ENCODE measurements around the gene SLC1A3. TPM values are rescaled to one million over a fixed set of nuclear protein-coding genes. Genes with fewer than 3 reads are reported as not detected.
A peak's percentile ranks its signal among the peaks of the same experiment; 100 is the strongest.
"Not testable (repeated sequence)": the region's sequence is repeated elsewhere in the genome, so short reads cannot be mapped to it uniquely, and the experiment has no call there.

SLC1A3 gene
- total and polyA plus RNA-seq, 2 experiments from 2014 or later: 9.1 to 18.1 TPM

DNA sequence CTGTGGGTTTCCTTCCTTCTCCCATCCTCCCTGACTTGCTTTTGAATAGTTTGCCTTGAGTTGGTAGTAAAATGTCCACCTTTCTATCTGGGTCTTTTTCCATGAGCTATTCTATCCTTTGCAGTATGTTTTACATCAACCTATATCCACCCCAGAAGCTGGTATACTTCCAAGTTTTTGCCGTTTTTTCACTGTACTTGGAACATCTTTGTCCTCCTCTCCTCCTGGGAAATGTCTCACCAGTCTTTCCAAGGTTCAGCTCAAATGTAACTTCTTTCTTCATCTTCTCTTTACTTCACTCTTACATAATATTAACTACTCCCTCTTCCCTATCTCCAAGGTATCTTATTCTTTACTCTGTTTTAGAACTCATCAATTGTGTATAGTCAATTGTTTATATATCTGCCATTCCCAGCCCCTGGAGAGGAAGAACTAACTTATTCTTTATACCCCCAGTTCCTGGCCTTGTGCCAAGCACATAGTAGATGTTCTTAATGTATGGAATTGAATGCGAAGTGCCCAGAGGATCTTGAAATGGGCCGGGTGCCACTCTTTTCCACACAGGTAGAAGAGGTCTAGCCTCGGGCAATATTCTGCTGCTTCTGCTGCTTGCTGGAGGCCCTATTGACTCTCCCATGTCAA, 34.9 kb upstream of the SLC1A3 start:
- Histone ChIP-seq H3K27me3 (no peaks in the 10 kb centered on the region), H3K4me3 (no peak overlapping the region), H3K9me3 (ENCODE audit: low read depth) (no peaks in the 10 kb centered on the region), H3K27ac (no peak overlapping the region), H3K4me1 (ENCODE audit: low read depth) (no peaks in the 10 kb centered on the region), H3K36me3 (no peaks in the 10 kb centered on the region)
- TF ChIP-seq, protein P1, sequence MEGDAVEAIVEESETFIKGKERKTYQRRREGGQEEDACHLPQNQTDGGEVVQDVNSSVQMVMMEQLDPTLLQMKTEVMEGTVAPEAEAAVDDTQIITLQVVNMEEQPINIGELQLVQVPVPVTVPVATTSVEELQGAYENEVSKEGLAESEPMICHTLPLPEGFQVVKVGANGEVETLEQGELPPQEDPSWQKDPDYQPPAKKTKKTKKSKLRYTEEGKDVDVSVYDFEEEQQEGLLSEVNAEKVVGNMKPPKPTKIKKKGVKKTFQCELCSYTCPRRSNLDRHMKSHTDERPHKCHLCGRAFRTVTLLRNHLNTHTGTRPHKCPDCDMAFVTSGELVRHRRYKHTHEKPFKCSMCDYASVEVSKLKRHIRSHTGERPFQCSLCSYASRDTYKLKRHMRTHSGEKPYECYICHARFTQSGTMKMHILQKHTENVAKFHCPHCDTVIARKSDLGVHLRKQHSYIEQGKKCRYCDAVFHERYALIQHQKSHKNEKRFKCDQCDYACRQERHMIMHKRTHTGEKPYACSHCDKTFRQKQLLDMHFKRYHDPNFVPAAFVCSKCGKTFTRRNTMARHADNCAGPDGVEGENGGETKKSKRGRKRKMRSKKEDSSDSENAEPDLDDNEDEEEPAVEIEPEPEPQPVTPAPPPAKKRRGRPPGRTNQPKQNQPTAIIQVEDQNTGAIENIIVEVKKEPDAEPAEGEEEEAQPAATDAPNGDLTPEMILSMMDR (IDR thresholded peaks at IDR 0.05; ENCODE audit: low read depth, low read length): no peak
- peak in 1 of 2 donors; percentile 19 for DNase-seq (ENCODE audit: low read depth in 1 of 2, low spot score in 1 of 2)

DNA sequence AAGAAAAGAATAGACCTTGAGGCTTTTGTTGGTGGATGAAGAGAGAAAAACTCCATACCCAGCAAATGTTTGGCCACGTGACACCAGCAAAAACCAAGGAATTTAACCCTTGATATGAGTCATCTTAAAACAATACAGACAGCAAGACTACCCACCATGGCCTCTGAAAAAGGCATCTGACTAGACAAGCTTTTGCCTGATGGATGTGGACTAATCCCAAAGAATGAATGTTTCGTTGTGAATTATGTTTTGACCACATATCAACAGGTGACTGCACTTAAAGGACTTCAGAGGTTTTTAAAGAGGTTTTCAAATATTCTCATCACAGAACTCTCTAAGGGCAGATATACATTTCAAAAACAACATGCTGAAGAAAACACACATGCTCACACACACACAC, 33.0 kb upstream of the SLC1A3 start:
- no peaks in the 10 kb centered on the region for H3K27me3 ChIP-seq
- no peaks in the 10 kb centered on the region for H3K9me3 ChIP-seq (ENCODE audit: low read depth)
- H3K4me1 ChIP-seq (ENCODE audit: low read depth): no peaks in the 10 kb centered on the region
- H3K4me3 ChIP-seq: no peak overlapping the region
- H3K36me3 ChIP-seq: no peaks in the 10 kb centered on the region
- DNase-seq (ENCODE audit: low read depth in 1 of 2, low spot score in 1 of 2): peak in 1 of 2 donors; percentile 64
- no peak overlapping the region for H3K27ac ChIP-seq
- TF ChIP-seq, protein P1 (IDR thresholded peaks at IDR 0.05; ENCODE audit: low read depth, low read length): no peak

DNA sequence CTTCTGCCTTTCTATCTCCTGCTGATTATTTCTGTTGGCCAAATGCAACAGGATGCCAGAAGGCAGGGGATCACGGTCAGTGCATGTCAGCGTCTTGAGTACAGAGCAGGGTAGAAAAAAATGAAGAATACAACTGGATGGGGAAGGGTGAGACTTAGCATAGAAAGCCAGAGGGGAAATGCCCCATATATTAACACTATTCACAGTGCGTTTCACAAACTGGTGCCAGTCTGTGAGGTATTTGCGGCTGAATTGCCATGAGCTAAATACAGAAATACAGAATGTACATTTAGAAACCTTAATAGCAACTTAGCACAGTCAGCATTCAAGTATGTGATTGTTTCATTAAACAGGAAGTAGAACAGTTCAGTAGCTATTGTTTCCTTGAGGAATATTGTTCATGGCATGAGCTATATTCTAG, 31.0 kb upstream of the SLC1A3 start:
- TF ChIP-seq, protein P1 (IDR thresholded peaks at IDR 0.05; ENCODE audit: low read depth, low read length): no peak
- H3K36me3 ChIP-seq: no peaks in the 10 kb centered on the region
- H3K9me3 ChIP-seq (ENCODE audit: low read depth): no peaks in the 10 kb centered on the region
- H3K27me3 ChIP-seq: no peaks in the 10 kb centered on the region
- no peak overlapping the region for H3K27ac ChIP-seq
- no peaks in the 10 kb centered on the region for H3K4me1 ChIP-seq (ENCODE audit: low read depth)
- H3K4me3 ChIP-seq: no peak overlapping the region
- peak in 1 of 2 donors; percentile 78 for DNase-seq (ENCODE audit: low read depth in 1 of 2, low spot score in 1 of 2)

DNA sequence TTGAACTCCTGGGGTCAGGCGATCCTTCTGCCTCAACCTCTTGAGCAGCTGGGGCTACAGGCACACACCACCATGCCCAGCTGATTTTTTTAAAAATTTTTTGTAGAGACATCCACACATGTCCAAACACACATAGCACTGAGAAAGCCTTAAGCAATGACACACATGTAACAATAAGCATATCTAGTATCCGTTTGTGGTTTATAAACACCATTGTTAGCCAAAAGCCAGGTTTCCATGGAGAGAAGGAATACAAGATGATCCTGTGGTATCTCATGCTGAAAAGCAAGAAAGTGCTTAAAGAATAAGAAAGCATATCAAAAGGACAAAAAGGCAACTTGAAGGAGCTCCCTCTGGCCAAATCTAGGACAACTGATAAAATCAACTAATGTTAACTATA, 29.7 kb upstream of the SLC1A3 start:
- Histone ChIP-seq H3K27me3 (no peaks in the 10 kb centered on the region), H3K4me3 (no peak overlapping the region), H3K27ac (no peak overlapping the region), H3K4me1 (ENCODE audit: low read depth) (no peaks in the 10 kb centered on the region), H3K9me3 (ENCODE audit: low read depth) (no peaks in the 10 kb centered on the region), H3K36me3 (no peaks in the 10 kb centered on the region)
- TF ChIP-seq, protein P1 (IDR thresholded peaks at IDR 0.05; ENCODE audit: low read depth, low read length): no peak
- peak in 1 of 2 donors; percentile 56 for DNase-seq (ENCODE audit: low read depth in 1 of 2, low spot score in 1 of 2)

DNA sequence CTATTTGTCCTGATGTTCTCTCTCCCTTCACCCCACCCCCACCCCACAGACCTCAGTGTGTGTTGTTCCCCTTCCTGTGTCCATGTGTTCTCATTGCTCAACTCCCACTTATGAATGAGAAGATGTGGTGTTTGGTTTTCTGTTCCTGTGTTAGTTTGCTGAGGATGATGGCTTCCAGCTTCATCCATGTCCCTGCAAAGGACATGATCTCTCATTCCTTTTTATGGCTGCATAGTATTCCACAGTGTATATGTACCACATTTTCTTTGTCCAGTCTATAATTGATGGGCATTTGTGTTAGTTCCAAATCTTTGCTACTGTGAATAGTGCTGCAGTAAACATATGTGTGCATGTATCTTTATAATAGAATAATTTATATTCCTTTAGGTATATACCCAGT, 26.5 kb upstream of the SLC1A3 start:
- not testable (repeated sequence) for H3K4me3 ChIP-seq; H3K36me3 ChIP-seq; H3K27me3 ChIP-seq; DNase-seq (ENCODE audit: low read depth in 1 of 2, low spot score in 1 of 2); H3K9me3 ChIP-seq (ENCODE audit: low read depth); H3K27ac ChIP-seq; H3K4me1 ChIP-seq (ENCODE audit: low read depth)

DNA sequence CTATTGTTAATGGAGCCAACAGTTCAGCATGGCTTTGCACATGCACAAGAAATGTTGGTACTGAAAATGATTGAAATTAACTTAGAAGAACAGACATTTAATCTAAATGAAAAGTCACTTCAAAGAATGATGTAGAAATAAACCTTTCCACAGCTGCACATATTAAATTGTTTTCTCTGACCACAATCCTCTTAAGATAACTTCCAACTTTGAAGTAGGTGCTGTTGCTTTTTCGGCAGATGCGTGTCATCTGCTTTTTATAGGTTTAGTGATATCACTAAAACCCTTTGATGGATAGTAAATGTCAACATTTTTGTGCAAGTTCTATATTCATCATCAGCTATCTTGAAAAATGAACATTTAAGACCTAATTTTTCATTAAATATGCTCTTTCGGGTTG, 25.3 kb upstream of the SLC1A3 start:
- DNase-seq (ENCODE audit: low read depth in 1 of 2, low spot score in 1 of 2): no peak
- Histone ChIP-seq H3K36me3 (no peaks in the 10 kb centered on the region), H3K9me3 (ENCODE audit: low read depth) (no peaks in the 10 kb centered on the region), H3K4me1 (ENCODE audit: low read depth) (no peaks in the 10 kb centered on the region), H3K4me3 (no peak overlapping the region), H3K27me3 (no peaks in the 10 kb centered on the region), H3K27ac (no peak overlapping the region)
- TF ChIP-seq, protein P1 (IDR thresholded peaks at IDR 0.05; ENCODE audit: low read depth, low read length): no peak
